ENCODE measurements around the gene SKI.

DNA sequence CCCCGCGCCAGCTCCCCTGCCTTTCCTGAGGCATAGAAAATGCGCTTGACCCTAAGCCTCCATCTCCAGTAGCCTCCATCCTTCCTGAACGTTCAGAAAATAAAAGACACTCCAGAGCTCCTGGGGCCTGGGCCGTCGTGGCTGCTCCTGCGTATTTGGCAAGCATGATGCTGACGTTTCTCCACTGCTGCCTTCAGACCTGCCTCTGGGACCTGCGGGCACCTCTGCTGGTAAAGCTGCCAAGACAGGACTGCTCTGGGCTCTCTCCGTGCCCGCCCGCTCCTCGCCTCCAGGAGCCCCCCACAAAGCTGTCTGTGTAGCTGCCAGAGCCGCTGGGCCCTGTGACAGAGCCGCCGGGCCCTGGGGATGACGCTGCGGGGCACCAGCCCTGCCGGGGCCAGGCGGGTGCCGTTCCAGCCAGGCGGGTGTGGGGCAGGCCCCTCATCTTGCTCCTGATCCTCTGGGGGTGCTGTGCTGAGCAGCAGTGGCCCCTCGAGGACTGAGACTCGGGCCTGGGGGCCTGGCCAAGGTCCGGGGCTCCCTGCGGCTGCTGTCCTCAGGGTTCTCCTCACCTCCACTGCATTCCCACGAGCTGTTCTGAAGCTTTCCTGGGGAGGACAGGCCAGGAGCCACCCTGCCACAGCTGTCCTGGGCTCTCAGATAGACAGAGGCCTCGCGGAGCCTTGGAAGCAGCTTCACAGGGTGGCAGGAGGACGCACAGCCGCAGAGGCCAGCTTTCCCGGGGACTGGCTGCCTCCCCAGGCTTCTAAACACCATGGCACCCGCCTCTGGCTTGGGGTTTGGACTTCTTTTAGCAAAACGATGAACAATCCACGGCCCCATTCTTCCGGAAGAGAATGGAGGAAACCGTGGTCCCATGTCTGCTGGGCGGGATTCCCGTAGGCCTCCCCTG lies 115.2 kb downstream of the SKI start:
- TF ChIP-seq GATA2 (IDR thresholded peaks at IDR 0.05; ENCODE audit: low read depth, low read length) (no peak), GATA3 (IDR thresholded peaks at IDR 0.05; ENCODE audit: low read depth, low read length) (no peak)

All from SH-SY5Y (cell line).